ENCODE results near the gene SEMA4D.

SEMA4D gene

DNA sequence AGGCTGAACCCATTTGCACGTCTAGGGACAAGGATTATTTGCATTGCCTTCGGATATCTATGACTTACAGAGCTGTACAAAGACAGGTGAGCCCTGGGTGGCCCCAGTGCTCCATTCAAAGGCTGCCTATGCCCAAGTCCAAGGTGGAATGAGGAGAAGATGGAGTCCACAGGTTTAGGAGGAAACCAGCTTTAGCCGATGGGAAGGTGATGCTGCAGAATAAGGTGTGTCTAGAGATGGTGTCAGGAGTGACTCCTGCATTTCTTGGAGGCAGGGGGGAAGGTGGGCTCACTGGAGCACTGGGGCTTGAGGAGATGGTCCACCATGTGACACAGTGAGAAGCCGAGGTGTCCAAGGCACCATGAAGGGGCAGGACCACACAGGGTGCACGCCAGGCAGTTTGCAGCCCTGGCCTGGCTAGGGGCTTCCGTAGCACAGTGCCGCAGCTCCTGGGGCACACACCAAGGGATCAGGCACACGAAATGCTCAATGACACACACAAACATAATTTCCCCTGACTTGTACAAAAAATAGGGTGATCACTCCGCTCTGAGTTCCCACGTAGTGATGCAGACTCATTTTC, 32.1 kb downstream of the SEMA4D start:
- DNase-seq (ENCODE audit: low read depth): no peak

DNA sequence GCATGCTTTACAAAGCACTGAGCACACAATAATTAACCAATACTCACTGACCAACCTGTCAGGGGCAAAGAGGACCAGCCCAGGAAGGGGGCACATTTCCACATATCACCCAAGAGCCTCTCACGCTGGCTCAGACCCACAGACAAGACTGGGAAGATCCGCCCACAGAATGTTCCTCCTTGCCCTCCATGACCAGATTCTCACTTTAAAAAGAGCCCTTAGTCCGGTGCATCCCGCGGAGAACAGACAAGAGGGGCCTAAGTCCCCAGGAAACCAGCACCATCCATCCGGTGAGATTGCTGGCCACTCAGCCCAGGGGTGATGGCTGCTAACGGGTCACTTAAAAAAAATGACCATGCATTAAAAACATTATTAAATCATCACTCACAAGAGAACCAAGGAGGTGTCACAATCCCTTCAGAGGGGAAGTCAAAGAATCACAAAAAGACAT, 32.9 kb downstream of the SEMA4D start:
- no peak for DNase-seq (ENCODE audit: low read depth)

DNA sequence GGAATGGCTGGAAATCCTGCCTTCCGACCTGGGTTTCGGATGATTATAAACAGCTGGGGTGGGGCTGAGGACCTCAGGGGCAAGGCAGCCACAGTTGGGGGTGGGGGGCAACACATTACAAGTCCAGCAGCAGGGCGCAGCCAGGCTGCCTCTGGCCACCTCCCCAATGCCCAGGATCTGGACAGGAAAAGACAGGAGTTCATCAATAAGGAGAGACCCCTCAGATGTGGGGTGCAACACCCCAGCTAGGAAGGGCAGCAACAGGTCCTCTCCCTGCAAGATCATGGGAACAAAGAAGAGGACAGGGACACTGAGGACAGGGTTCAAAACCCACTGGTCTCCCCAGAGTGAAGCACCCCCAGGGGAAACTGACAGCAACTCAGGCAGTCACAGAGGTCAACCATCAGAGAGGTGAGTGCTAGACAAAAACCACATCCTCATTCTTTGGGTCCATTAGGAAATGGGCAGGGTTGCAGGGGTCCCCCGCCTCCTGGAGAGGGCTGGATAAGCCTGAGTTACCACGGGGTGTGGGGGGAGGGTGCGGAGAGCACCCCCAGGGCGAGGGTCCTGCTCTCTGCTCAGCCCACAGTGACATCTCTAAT, 33.5 kb downstream of the SEMA4D start:
- DNase-seq (ENCODE audit: low read depth): no peak

DNA sequence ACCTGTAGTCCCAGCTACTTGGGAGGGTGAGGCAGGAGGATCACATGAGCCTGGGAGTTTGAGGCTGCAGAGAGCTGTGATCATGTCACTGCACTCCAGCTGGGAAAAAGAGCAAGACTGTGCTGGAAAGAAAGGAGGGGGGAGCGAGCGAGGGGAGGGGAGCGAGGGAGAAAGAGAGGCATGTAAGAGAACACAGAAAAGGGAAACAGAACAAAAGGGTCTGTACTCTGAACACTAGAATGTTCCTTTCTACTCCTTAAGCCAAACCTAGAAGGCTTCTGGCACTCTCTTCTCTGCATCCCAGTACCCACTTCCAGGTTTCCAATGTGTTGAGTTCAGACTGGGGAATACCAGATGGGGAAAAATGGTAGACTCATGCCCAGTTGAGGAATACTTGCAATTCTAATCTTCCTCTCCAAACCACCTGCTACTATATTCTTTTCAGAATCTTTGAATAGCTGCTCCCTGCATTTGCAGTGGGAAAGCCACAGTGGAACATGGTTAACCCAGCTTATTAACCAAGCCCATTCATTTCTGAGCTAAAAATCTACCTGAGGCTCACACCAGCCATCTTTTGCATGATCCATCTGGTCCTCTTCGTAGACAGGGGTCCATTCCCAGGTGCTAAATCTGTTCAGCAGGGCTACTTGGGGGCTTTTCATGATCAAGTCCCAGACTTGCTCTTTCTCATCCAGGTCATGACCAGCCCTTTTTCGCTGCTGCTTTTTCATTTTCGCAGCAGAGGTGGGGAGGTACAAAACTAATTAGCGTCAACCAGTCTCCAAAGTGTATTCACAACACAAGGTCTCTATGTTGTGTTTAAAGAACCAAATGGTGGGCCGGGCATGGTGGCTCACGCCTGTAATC, 34.9 kb downstream of the SEMA4D start:
- no peak for DNase-seq (ENCODE audit: low read depth)

DNA sequence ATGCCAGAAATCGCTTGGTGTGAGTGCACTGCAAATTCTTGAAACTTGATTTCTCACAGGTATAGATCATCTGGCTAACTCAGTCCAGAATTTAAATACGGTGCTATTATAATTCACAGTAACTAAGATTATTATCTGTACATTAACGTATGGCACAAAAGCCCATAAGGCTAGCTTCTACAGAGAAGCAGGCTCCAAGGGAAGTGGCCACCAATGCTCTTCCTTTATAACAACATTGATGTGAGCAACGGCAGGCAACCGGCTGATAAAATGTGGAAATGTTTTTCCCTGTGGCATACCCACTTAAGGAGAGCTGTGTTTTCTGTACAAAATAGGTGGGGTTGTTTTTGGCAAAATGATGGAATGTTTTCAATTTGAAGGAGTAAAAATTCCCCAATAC, 35.7 kb downstream of the SEMA4D start:
- no peak for DNase-seq (ENCODE audit: low read depth)

DNA sequence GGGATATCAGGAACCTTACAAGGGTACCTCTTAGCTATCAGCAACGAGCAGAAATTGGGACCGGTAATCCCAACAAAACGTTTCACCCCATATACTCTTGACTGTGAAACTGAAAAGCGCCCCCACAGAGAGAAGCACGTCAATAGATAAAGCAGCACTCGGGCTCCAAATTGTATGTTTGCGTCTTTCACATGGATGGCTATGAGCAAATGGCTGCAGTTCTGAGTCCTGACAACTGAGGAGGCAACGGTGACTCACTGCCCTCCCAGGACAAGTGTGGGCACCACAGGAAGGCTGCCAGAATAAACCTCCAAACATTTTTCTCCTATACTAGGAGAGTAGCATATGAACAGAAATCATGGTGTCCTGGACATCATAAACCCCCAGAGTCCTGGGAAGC, 36.6 kb downstream of the SEMA4D start:
- DNase-seq (ENCODE audit: low read depth): peak; percentile 53

DNA sequence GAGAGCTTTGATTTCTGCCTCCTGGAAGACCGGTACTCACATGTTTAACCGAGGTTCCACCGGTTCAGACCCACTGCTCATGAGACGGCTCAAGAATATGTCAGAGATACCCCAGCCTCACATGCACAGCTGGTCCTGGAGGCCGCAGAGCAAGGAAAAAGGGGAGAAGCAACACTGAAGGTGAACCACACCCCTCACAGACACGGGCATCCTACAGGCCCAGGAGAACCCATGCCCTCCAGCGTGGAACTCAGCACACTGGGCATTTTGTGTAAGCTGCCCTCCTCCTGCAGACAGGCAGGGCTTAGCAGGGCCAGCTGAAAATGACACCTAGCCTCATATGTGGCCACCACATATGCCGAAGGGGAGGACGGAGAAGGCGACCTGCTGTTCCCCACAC, 37.4 kb downstream of the SEMA4D start:
- no peak for DNase-seq (ENCODE audit: low read depth)

DNA sequence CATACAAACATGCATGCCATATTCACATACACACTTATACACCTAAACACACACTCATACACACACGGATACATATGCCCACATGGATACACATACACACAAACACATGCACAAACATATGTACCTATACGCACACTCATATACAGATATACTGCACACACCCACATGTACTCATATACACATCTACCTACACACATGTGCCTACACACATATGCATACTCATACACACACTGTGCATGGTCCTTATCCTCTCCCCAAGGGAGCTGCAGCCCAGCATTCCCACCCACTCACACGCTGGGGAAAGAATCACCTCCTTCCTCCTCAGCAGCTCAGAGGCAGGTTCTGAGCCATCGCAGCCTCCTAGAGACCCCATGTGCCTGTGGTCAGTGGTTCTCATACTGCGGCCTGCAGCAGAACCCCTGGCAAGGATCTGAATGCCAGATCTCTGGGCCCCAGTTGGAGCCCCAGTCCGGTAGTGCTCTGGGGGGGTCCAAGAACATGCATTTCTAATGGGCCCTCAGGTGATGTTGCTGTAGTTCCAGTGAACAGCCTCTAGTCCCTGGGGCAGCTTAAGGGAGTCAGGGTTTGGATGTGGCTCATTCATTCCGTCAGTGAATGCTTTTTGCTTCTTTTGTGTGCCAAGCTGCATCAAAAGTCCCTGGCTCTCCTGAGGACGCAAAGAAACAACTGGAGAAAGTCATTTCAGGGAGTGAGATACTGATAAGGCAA, 39.0 kb downstream of the SEMA4D start:
- no peak for DNase-seq (ENCODE audit: low read depth)

DNA sequence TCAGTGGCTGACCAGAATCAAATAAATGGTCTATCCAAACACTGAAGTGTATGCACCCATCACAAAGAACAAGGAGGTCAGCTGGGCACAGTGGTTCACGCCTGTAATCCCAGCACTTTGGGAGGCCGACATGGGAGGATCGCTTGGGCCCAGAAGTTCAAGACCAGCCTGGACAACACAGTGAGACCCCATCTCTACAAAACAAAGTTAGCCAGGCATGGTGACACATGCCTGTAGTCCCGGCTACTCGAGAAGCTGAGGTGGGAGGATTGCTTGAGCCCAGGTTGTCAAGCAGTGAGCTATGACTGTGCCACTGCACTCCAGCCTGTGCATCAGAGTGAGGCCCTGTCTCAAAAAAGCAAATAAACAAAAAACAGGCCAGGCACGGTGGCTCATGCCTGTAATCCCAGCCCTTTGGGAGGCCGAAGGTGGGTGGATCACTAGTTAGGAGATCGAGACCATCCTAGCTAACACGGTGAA, 40.5 kb downstream of the SEMA4D start:
- no peak for DNase-seq (ENCODE audit: low read depth)

DNA sequence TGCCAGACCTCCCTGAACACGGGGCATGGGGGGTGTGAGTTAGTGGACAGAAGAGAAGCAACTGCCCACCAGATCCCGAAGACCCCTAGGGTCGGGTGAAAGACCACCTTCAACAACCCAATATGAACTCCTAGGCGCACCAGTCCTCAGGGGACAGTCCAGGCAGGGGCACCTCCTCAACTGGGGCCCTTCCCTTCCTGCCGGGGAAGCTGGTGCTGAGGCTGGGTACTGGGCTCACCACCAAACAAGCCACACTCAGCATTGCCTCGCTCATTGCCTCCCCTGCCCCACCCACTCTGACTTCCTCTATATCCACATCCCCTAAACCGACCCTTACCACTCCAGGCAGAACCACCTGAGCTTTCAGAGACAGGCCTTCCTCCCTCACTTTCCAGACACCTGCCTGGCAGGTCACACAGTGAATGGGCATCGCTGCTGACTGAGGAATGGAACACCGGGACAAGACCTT, 42.5 kb downstream of the SEMA4D start:
- DNase-seq (ENCODE audit: low read depth): no peak

DNA sequence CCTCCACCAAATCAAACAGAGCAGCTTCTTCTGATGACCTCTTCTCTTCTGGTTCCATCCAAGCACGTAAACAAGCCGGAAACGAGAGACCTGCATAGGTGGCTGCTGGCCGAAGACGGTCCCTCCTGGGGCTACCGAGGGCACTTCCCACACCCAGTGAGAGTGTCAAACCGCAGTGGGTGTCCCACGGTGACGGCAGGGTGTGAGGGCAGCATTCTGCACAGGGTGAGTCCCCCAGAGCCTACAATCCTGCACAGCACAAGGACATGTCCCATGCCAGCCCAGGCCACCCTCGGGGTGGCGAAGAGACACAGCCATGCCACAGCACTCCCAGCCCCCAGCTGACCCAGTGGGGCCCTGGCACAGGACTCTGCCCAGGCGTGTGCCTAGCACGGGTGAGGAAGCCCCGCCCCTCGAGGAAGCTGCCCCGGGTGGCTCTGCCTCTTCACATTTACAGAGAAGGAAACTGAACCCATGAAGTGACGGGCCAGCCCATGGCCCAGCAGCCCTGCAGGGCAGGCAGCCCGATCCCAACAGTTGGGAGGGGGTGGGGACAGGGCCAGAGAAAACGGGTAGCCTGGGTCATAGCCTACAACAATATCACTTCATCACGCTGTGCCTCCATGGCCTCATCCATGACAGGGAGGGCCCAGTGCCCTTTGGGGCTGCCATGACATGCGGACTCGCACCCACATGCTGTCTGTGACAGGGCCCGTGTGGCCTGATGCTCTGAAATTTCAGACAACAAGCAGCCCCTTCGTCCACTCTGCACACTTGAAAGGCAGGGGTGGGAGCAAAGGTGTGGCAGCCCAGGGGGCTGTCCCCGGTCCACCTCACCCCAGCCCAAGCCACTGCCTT, 43.2 kb downstream of the SEMA4D start:
- no peak for DNase-seq (ENCODE audit: low read depth)

DNA sequence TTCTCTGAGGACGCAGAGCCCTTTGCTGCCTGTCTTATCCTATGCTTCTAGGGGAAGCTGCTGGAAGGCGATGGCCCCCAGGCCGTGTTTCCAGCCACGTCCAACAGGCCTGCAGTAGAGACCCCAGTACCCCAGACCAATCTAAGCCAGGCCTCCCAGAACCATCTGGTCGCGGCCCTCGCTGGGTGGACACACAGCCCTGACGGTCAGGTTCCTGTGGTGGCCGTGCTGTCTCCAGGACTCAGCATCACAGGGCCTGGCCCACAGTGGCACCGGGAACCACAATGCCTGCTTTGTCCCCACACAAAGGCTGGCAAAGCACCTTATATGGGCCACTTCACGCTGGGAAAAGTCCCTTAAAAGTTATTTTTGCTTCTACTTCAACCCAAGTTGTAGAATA, 44.5 kb downstream of the SEMA4D start:
- DNase-seq (ENCODE audit: low read depth): no peak

DNA sequence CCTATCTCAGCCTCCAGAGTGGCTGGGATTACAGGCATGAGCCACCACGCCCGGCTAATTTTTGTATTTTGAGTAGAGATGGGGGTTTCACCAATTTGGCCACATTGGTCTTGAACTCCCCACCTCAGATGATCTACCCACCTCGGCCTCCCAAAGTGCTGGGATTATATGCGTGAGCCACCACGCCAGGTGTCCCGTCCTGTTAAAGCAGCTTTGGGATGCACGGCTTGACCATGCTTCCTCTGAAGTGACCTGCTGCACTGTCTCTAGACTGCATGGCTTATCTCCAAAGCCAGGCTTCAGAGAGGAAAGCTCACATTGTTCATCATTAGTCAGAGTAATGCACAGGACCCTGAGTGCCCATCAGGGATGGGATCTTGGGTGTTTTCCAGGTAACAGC, 45.4 kb downstream of the SEMA4D start:
- DNase-seq (ENCODE audit: low read depth): no peak

DNA sequence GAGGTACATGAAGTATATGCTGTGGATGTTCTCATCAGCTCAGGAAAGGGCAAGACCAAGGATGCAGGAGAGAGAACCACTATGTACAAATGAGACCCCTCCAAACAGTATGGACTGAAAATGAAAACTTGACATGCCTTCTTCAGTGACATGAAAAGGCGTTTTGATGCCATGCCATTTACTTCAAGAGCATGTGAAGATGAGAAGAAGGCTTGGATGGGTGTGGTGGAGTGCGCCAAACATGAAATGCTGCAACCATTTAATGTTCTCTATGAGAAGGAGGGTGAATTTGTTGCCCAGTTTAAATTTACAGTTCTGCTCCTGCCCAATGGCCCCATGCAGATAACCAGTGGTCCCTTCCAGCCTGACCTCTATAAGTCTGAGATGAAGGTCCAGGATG, 47.7 kb downstream of the SEMA4D start:
- DNase-seq (ENCODE audit: low read depth): no peak

DNA sequence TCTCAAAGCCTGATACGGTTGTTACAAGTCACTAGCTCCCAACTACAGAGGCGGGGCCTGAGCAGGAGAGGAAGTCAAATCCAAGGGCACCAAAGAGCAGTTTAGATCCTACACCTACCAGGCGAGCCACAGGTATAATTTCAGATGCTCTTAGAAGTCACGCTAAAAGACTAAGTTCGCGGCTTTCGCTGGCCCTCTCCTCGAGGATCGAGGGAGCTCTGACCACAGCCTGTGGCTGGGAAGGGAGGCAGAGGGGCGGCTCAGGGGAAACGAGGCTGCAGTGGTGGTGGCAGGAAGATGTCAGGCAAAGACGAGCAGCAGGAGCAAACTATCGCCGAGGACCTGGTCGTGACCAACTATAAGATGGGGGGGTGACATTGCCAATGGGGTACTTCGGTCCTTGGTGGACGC, 48.6 kb downstream of the SEMA4D start:
- no peak for DNase-seq (ENCODE audit: low read depth)

DNA sequence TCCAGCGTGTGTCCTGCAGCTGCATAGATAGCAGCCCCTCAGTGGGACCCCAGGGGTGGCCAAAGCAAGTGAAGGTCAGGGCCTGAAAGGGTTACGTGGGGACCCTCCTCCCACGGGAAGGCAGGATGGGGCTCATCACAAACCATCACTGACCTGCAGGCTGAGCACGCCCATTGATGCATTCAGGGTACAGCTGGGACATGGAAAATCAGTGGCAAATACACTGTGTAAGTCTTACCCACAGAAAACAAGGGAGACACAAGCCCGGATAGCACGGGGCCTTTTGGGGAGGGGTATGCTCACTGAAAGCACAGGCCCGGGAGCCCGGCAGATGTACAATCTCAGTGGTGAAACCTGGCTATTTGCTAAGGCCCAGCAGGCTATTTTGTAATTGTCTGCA, 49.1 kb downstream of the SEMA4D start:
- DNase-seq (ENCODE audit: low read depth): no peak

DNA sequence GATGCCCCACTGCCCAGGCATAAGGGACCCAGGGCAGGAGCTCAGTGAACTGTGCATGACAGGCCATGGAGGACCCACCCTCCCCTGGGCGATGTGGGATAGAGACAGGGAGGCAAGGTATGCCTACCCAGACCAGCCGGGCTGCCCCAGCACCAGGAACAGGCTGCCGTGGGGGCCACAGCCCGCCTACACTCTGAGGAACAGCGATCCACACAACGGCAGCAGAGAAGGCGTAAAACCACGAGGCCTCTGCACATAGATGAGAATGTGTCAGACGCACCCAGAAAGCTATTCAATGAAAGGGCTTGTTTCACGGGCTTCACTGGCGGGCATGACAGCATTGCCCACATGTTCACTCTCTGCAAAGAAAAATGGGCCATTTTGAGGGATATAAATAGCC, 49.5 kb downstream of the SEMA4D start:
- no peak for DNase-seq (ENCODE audit: low read depth)

DNA sequence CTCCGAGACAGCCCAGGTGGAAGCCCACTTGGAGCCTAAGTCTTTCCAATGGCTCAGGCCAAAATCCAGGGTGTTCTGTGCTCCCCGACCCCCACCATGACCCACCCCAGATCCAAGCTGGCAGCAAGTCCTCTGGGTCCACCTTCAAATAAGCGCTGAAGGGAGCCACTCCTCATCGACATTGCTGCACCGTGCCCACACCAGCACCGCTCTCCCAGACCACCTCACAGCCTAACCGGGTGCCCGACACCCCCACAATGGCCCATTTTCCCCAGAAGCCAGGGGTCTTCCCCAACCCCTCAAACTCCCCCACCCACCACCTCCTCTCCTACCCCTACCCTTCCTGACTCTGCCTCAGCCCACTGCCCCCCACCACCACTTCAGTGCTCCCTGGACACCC, 50.5 kb downstream of the SEMA4D start:
- no peak for DNase-seq (ENCODE audit: low read depth)

DNA sequence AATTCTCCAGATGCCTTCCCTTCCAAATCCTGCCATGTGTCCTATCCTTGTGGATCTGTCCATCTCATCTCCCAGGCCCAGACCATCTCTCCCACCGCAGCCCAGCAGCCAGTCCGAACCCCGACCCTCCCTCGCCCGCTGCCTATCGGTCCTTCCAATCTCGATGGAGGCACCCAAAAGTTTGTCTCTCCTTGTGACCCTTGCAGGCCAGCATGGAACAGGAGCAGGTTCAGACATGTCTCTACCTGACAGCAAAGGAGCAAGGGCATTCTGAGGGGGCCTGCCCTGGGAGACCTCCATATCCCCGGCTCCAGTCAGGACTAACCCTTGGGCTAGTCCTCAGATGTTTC, 51.0 kb downstream of the SEMA4D start:
- no peak for DNase-seq (ENCODE audit: low read depth)

DNA sequence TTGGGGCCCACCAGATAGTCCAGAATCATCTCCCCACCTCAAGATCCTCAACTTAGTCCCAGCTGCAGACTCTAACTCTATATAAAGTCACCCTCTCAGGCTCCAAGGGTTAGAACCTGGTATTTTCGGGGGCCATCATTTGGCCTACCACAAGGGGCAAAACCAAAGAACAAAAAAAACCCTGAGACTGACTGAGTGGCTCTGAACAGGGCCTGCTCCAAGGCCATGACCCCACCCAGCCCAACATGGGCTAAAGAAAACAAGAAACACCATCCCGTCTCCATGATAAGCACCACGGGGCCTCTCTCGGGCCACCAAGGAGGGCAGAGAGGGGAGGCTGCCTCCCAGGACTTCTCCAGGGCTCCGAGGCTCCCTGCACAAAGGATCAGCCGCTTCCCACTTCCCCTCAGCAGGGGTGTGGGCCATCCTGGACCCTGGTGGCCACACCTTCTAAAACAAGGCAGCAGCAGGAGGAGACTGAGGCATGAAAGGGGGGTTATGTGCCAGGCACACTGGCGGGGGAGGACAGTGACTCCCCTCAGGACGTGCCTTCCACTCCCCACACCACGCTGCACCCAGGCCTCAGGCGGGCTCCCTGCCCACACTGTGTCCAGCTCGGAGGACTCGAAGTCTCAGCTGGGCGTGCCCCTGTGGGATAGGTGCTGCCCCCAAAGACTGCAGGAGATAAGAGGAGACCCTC, 51.5 kb downstream of the SEMA4D start:
- no peak for DNase-seq (ENCODE audit: low read depth)

DNA sequence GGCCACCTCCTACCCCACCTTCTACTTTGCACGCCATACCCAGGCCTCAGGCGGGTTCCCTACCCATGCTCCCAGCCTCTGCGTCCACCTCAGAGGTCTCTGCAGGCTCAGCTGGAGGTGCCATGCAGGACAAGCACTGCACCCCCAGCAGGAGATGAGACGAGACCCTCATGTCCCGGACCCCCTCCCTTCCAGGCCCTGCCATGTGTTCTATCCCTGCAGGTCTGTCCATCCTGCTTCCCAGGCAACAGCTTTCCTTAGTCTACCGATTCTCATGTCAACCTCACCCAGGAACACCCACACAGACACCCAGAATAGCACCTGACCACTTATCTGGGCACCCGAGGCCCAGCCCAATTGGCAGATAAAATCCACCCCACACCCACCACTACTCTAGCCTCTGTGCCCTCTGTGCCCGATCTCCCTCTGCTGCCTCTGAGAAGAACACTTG, 52.1 kb downstream of the SEMA4D start:
- no peak for DNase-seq (ENCODE audit: low read depth)
